ENCODE results near the gene RYR2. TPM values are rescaled to one million over a fixed set of nuclear protein-coding genes. Genes with fewer than 3 reads are reported as not detected.

Gene RYR2
- total RNA-seq, 1 experiment from 2014 or later = 0.03 TPM

DNA sequence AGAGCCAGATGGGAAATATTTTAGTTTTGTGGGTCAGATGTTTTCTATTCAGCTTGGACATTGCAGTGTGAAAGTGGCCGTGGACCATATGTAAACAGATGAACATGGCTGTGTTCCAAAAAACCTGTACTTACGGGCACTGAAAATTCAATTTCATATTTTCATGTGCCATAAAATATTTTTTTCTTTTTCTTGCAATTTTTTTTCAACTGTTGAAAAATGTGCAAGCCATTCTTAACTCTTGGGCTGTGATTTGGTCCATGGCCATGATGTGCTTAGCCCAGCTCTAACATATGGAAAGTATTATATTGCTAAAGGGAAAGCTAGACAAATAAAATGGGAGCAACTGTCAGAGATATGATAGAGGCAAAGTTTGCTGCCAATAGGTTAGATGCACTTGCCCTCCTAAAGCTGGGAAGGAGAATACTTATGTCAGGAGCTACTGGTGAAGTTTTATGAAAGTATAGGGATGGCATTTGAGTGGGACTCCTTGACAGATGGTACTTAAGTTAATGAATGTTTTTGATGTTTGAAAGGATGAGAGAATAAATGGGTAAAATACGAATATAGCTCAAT is 240.3 kb downstream of the RYR2 start:
- H3K27me3 ChIP-seq (ENCODE audit: control insufficient read depth, insufficient read depth, low read length) = no peaks in the 10 kb centered on the region
- no peak for DNase-seq (ENCODE audit: low read depth, low spot score)
- no peak overlapping the region for H3K27ac ChIP-seq (ENCODE audit: low read length)
- H3K9me3 ChIP-seq (ENCODE audit: control insufficient read depth, insufficient read depth, low read depth, low read length) = no peaks in the 10 kb centered on the region; the same call in 1 of the 2 replicates
- no peak for TF ChIP-seq TCF7L2 (IDR thresholded peaks at IDR 0.05; ENCODE audit: low read depth, low read length)
- TF ChIP-seq, protein P1, sequence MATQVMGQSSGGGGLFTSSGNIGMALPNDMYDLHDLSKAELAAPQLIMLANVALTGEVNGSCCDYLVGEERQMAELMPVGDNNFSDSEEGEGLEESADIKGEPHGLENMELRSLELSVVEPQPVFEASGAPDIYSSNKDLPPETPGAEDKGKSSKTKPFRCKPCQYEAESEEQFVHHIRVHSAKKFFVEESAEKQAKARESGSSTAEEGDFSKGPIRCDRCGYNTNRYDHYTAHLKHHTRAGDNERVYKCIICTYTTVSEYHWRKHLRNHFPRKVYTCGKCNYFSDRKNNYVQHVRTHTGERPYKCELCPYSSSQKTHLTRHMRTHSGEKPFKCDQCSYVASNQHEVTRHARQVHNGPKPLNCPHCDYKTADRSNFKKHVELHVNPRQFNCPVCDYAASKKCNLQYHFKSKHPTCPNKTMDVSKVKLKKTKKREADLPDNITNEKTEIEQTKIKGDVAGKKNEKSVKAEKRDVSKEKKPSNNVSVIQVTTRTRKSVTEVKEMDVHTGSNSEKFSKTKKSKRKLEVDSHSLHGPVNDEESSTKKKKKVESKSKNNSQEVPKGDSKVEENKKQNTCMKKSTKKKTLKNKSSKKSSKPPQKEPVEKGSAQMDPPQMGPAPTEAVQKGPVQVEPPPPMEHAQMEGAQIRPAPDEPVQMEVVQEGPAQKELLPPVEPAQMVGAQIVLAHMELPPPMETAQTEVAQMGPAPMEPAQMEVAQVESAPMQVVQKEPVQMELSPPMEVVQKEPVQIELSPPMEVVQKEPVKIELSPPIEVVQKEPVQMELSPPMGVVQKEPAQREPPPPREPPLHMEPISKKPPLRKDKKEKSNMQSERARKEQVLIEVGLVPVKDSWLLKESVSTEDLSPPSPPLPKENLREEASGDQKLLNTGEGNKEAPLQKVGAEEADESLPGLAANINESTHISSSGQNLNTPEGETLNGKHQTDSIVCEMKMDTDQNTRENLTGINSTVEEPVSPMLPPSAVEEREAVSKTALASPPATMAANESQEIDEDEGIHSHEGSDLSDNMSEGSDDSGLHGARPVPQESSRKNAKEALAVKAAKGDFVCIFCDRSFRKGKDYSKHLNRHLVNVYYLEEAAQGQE (IDR thresholded peaks at IDR 0.05; ENCODE audit: insufficient read depth in 1 of 2, low read depth in 2 of 2, low read length in 1 of 2) = no peak
- TF ChIP-seq, protein P2, sequence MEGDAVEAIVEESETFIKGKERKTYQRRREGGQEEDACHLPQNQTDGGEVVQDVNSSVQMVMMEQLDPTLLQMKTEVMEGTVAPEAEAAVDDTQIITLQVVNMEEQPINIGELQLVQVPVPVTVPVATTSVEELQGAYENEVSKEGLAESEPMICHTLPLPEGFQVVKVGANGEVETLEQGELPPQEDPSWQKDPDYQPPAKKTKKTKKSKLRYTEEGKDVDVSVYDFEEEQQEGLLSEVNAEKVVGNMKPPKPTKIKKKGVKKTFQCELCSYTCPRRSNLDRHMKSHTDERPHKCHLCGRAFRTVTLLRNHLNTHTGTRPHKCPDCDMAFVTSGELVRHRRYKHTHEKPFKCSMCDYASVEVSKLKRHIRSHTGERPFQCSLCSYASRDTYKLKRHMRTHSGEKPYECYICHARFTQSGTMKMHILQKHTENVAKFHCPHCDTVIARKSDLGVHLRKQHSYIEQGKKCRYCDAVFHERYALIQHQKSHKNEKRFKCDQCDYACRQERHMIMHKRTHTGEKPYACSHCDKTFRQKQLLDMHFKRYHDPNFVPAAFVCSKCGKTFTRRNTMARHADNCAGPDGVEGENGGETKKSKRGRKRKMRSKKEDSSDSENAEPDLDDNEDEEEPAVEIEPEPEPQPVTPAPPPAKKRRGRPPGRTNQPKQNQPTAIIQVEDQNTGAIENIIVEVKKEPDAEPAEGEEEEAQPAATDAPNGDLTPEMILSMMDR (IDR thresholded peaks at IDR 0.05) = no peak
- TF ChIP-seq POLR2AphosphoS5 (IDR thresholded peaks at IDR 0.05; ENCODE audit: low read depth, low read length) = no peak
- no peak for TF ChIP-seq SIN3A (IDR thresholded peaks at IDR 0.05; ENCODE audit: borderline replicate concordance, insufficient read depth, low read depth, low read length)
- no peak for ATAC-seq
- POLR2A ChIA-PET = no interaction called here
- CTCF ChIA-PET = no interaction called here
- H3K4me1 ChIP-seq (ENCODE audit: control insufficient read depth, insufficient read depth, low read length) = no peaks in the 10 kb centered on the region
- no TSS peak for BruUV-seq (replicated peaks)
- H3K36me3 ChIP-seq (ENCODE audit: control insufficient read depth, insufficient read depth, low read length) = no peaks in the 10 kb centered on the region
- no peak overlapping the region for H3K4me3 ChIP-seq (ENCODE audit: low read depth in 2 of 2, low read length in 2 of 2)
- intact Hi-C loops (cut with micrococcal nuclease; ENCODE audit: unreplicated experiment) = no loop called here
- in situ Hi-C loops (cut with HindIII; ENCODE audit: low pct_unique_long_range_greater_than_20kb, low sequenced_read_pairs) = no loop called here

DNA sequence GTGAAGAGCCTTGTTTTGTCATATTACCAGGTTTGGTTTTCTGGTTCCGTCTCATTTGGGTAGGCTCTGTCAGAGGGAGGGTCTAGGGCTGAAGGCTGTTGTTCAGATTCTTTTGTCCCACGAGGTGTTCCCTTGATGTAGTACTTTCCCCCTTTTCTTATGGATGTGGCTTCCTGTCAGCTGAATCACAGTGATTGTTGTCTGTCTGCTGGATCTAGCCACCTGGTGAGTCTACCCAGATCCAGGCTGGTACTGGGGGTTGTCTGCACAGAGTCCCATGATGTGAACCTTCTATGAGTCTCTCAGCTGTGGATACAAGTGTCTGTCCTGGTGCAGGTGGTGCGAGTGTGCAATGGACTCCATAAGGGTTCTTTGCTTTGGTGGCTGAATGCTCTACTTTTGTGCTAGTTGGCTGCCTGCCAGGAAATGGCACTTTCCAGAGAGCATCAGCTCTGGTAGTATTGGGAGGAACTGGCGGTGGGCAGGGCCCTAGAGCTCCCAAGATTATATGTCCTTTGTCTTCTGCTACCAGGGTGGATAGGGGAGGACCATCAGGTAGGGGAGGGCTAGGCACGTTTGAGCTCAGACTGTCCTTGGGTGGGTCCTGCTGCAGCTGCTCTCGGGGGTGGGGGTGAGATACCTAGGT is 246.0 kb downstream of the RYR2 start:
- in situ Hi-C loops (cut with HindIII; ENCODE audit: low pct_unique_long_range_greater_than_20kb, low sequenced_read_pairs) = no loop called here
- TF ChIP-seq POLR2AphosphoS5 (IDR thresholded peaks at IDR 0.05; ENCODE audit: low read depth, low read length) (no peak), SIN3A (IDR thresholded peaks at IDR 0.05; ENCODE audit: borderline replicate concordance, insufficient read depth, low read depth, low read length) (no peak), TCF7L2 (IDR thresholded peaks at IDR 0.05; ENCODE audit: low read depth, low read length) (no peak)
- TF ChIP-seq, protein P2 (IDR thresholded peaks at IDR 0.05) = no peak
- TF ChIP-seq, protein P1 (IDR thresholded peaks at IDR 0.05; ENCODE audit: insufficient read depth in 1 of 2, low read depth in 2 of 2, low read length in 1 of 2) = no peak
- no peak for ATAC-seq
- intact Hi-C loops (cut with micrococcal nuclease; ENCODE audit: unreplicated experiment) = no loop called here
- no peak for DNase-seq (ENCODE audit: low read depth, low spot score)
- POLR2A ChIA-PET = no interaction called here
- no peak overlapping the region for H3K4me3 ChIP-seq (ENCODE audit: low read depth in 2 of 2, low read length in 2 of 2)
- BruUV-seq (replicated peaks) = no TSS peak
- H3K27me3 ChIP-seq (ENCODE audit: control insufficient read depth, insufficient read depth, low read length) = no peaks in the 10 kb centered on the region
- CTCF ChIA-PET = no interaction called here
- H3K27ac ChIP-seq (ENCODE audit: low read length) = no peak overlapping the region
- H3K36me3 ChIP-seq (ENCODE audit: control insufficient read depth, insufficient read depth, low read length) = no peaks in the 10 kb centered on the region
- no peaks in the 10 kb centered on the region; the same call in 1 of the 2 replicates for H3K9me3 ChIP-seq (ENCODE audit: control insufficient read depth, insufficient read depth, low read depth, low read length)
- H3K4me1 ChIP-seq (ENCODE audit: control insufficient read depth, insufficient read depth, low read length) = no peaks in the 10 kb centered on the region

All from Panc1 (cell line).